Vagina (tissue), 2 donors: ENCODE data around the gene KRTAP1-5.

Experiments used
- CTCF ChIP-seq, 3 experiments: fragments of 450-650 bp in 2 of 3; fragments of 200-600 bp in 1 of 3; sonication (generic) in 1 of 3; IDR thresholded peaks; one replicate each; pipeline ENCODE4 v1.5.1; 2017 to 2019; ENCODE audit warnings: antibody characterized with exemption in 3 of 3, mild to moderate bottlenecking in 2 of 3, moderate library complexity in 2 of 3
- POLR2A ChIP-seq, 2 donors: fragments of 450-650 bp; IDR thresholded peaks; one replicate each; pipeline ENCODE4 v1.6.1; 2017; ENCODE audit warnings: antibody characterized with exemption in 2 of 2, mild to moderate bottlenecking in 2 of 2, moderate library complexity in 2 of 2
- POLR2AphosphoS5 ChIP-seq, 2 donors: sonication (generic); formaldehyde crosslinking; IDR thresholded peaks; one replicate each; pipeline ENCODE4 v1.9.0; 2017; ENCODE audit warnings: antibody characterized with exemption in 2 of 2, mild to moderate bottlenecking in 2 of 2, low read depth in 1 of 2; ENCODE audit not compliant: insufficient read depth in 1 of 2

GRCh38 chr17:41010441-41010840, 16.6 kb downstream of the KRTAP1-5 start:
- no peak for TF ChIP-seq CTCF (IDR thresholded peaks at IDR 0.05)
- TF ChIP-seq POLR2AphosphoS5 (IDR thresholded peaks at IDR 0.05; ENCODE audit: insufficient read depth in 1 of 2, low read depth in 1 of 2), result no peak
- no peak for TF ChIP-seq POLR2A (IDR thresholded peaks at IDR 0.05)
